HG02852 (cell line): ENCODE results near the gene TLR9.

Source experiments
- ATAC-seq: cut with Tn5 transposase; IDR thresholded peaks from one replicate; pipeline ENCODE4 v1.9.1; 2021; ENCODE audit warnings: mild to moderate bottlenecking, moderate library complexity; ENCODE audit not compliant: unreplicated experiment

Gene TLR9

GRCh38 chr3:52247409-52248164, 22.1 kb upstream of the TLR9 start:
- ATAC-seq = no peak

GRCh38 chr3:52246728-52247408, 21.4 kb upstream of the TLR9 start:
- ATAC-seq = no peak

DNA sequence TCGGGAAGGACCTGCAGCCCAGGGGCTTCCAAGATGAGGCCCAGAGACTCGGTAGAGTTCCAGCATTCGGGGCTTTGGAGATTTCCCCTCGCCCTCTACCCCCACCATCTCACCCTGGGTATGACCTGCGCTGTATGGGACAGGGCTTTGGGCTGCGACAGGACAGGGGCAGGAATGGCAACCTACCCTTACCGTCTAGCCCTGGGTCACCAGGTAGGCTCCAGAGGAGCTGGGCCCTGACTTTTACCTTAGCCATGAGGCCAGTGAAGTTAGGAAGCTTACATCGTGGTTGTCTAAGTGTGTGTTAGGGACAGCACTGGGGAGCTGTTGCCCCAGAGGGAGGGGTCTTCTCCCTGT, 20.8 kb upstream of the TLR9 start:
- no peak for ATAC-seq

DNA sequence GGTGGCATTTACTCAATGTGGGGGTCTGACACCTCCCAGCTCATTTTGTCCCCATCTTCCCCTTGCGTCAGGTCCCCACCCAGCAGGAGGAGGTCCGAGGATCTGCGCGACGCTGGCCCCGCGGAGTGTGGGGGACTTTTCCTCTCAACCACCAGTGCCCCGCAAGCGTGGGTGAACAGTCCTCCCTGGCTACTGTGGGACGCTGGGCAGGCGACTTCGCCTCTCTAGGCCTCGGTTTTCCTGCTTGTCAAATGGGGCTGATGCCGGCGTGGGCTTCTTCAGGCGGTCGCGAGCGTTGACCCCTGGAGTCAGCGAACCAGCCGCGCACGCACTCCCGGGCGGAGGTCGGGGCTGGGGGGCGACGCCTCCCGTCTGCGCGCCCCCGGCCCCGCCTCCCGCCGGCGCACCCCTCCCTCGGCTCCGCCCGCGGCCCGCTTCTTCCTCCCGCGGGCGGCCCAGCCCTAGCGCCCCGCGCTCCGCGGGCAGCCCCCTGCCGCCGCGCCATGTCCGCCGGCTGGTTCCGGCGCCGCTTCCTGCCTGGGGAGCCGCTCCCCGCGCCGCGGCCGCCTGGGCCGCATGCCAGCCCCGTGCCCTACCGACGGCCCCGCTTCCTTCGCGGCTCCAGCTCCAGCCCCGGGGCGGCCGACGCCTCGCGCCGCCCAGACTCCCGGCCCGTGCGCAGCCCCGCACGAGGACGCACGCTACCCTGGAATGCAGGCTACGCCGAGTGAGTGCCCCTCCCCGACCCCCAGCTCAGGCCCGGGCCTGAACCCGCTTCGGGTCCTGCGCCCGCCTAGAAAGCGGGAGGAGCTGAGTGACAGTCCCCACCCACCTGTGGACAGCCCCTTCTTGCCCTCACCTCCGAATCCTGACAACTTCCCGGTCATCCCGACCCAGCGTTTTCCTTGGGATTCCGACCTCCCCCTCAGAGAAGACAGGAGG, 20.1 kb upstream of the TLR9 start, which contains the start of gene PPM1M:
Gene PPM1M (plus strand): TSS at position 438 of the 942 bp plus-strand sequence. CDS start 66 bp downstream, at position 504.
- peak; percentile 45 for ATAC-seq

- ATAC-seq = peak; percentile 36
Measured at GRCh38 chr3:52243791-52244628, 18.6 kb upstream of the TLR9 start.

DNA sequence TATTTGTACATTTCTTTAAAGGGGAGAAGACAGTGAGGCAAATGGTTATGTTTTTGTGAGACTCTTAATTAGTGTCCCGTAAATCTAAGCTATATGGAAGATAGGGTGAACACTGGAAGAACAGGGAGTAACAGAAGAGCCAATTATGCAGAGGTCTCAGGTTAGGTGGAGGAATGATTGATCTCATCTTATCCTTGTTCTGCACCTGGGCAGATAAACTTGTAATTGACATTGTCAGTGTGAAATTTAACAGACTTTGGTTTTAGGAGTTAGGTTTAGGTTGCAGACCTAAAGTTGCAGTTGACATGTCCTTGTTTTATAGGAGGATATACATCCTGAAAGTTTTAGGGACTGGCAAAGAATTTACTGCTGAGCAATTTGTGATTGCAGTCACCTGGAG, 16.6 kb upstream of the TLR9 start:
- ATAC-seq = no peak

DNA sequence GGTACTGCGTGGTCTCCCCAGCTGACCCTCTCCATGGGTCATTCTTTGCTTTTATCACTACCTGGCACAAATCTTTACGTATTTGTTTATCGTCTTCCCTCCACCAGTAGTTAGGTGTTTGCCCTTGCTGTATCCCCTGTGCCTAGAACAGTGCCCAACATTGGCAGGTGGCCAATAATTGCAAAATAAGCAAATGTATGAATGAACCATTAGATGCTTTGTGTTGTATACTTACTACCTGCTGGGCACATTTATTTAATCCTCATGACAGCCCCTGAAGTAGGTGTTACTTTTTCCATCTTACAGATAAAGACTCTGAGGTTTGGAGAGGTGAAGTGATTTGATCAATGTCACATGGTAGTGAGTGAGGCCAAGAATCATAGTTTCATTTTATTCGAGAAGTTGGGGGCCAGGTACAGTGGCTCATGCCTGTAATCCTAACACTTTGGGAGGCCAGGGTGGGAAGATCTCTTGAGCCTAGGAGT, 15.5 kb upstream of the TLR9 start:
- no peak for ATAC-seq

GRCh38 chr3:52240059-52240885, 14.8 kb upstream of the TLR9 start:
- no peak for ATAC-seq

DNA sequence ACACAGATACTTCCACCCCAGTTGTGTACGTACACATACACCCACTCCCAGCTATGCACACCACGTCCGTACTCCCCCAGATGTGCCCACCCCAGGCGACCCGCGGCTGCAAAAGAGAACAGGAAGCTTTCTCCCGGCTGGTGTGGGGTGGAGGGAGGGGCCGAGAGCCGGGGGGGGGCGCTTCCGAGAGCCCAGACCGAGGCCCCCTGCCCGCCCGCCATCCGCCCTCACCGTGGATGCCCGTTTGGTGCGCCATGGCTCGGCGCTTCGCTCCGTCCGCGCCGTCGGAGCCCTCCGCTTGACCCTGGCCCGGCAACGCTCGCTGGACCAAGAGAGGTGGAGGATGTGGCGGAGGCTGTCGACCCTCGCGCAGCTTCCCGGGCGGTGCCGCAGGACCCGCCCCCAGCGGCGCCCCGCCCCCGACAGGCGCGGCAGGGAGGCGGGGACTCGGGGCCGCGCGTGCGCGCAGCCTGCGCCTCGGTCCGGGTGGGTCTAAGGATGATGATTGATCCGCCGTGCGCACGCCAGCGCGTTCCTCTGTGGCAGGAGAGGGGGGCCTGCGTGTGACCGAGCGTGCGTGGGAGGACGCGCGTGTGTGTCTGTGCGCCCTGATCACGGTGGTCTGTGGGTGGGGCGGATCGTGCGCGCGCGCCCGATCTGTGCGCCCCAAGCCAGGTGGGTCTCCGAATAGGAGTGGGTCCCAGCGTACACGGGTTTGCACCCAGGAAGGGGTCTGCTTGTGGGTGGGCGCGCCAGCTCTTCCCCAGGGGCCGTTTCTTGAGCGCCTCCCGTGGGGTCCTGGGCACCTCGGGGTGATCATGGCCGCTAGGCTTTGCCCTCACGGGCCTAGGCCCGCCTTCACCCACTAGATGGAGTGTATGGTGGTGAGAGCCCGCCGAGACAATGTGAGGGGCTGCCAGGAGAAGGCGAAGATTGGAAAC, 13.6 kb upstream of the TLR9 start, which contains the start of gene TWF2:
Gene TWF2 (minus strand): TSS at position 398 of the 941 bp plus-strand sequence. CDS start 142 bp downstream, at position 256.
- ATAC-seq = peak; percentile 80

- peak; percentile 16 for ATAC-seq
Measured at GRCh38 chr3:52238193-52238760, 12.8 kb upstream of the TLR9 start.

- ATAC-seq = no peak
Measured at GRCh38 chr3:52237657-52238172, 12.3 kb upstream of the TLR9 start.

DNA sequence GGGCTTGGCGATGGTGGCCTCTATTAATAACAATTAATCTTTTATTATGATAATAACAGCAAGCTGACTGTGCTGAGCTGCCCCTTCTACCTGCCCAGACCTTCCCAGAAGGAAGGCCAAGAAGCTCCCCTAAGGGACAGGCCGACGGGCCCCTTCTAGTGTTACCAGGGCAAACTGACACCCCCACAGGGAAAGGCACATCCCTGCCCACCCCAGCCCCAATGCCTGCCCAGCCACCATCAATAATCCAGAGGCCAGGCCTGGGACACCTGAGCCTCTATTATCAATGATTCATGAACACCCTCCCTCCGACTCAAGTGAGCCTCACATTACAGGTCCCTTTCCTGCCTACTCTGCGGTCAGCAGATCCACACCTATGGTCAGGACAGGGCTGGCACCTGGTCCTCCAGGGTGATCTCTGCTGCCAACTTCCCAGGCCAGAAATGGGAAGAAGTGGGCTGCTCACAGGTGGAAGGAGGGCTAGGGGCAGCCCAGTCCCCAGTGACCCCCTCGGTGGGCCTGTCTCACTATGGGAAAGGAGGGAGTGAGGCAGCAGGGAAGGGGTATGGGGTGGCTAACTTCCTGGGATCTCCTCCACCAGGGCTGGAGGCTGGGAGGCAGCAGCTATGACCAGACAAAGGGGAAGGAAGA, 11.7 kb upstream of the TLR9 start:
- no peak for ATAC-seq

DNA sequence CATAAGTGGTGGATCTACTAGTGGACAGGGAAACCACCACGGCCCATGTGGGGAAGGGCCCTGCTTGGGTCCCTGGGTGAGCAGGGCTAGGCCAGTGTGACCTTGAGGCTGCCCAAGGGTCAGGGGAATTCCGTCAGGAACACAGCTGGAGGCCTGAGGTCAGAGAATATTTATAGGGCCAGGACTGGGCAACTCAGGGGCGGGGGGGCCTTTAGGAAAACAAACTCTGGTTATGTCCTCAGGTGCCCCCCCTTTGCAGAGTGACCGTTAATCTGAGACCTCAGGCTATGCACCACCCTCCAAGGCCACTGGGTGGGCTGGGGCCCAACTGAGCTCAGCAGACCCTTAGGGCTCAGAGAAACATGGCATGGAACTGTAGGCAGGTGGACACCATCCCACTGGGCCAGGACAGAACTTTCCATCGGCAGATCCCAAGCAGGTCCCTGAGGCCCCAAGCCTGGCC, 11.0 kb upstream of the TLR9 start:
- ATAC-seq = no peak

GRCh38 chr3:52234516-52235447, 9.3 kb upstream of the TLR9 start:
- ATAC-seq = no peak

- no peak for ATAC-seq
Measured at GRCh38 chr3:52233968-52234367, 8.5 kb upstream of the TLR9 start.

DNA sequence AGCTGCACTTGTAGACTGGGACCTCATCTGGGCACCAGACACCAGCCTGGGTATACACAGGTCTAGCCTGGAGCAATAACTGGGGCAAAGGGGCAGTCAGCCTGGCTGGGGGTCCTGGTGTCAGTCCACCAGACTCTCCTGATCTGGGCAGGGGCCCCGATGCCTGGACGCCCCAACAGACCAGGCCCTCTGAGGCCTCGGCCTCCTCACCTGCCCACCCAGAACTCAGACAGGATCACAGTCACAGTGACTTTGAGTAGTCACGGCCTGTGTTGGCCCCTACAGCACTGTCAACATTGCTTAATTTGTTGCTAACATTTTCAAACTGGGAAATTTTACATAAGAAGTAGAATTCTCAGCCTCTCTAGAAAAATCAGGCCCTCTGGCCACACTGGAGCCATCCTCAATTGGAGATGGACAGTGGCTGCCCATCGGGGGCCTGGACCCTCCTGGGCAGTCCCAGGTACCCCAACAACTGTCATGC, 7.7 kb upstream of the TLR9 start:
- ATAC-seq = no peak
